ENCODE results near the gene NEDD8. TPM values are rescaled to one million over a fixed set of nuclear protein-coding genes. Genes with fewer than 3 reads are reported as not detected.

The NEDD8 gene
- total and polyA plus RNA-seq, 4 donors = 32.3 to 136 (median 78.1) TPM

DNA sequence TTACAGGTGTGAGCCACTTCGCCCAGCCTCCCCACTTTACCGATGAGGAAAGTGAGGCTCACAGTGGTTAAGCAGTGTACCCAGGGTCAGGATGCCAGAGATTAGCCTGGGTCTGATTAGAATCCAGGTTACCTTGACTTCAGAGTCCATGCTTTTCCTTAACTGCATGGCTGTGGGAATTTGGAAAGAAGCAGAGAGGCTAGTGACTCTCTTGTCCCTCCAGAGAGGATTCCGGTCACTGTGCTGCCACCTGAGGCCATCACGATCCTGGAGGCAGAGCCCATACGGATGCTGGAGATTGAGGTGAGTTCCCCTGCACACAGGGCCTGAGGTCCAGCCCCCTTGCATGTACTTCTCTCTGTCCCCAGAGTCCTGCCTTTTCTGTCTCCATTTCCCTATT is 55.6 kb downstream of the NEDD8 start:
- WGBS = 96% methylated on average over 5 of the region's 5 CpGs
- Histone ChIP-seq H3K9ac (ENCODE audit: low read depth in 1 of 2, low read length in 2 of 2) (no peak overlapping the region), H3K4me1 (ENCODE audit: control insufficient read depth in 4 of 4, insufficient read depth in 4 of 4, low read length in 3 of 4) (peaks cover 0 to 22% (median 14%) of the 10 kb centered on the region in 4 donors), H3K4me3 (ENCODE audit: low read depth in 1 of 3, low read length in 3 of 3) (no peak overlapping the region), H3K27me3 (ENCODE audit: control insufficient read depth in 4 of 4, insufficient read depth in 4 of 4, low read length in 3 of 4) (no peaks in the 10 kb centered on the region), H3K27ac (ENCODE audit: low read depth in 1 of 2, low read length in 2 of 2) (no peak overlapping the region), H3K36me3 (ENCODE audit: control insufficient read depth in 4 of 4, insufficient read depth in 3 of 4, low read depth in 1 of 4, low read length in 3 of 4) (peaks cover 10 to 57% (median 24%) of the 10 kb centered on the region in 4 donors), H3K9me3 (ENCODE audit: control insufficient read depth in 4 of 4, low read length in 3 of 4) (no peaks in the 10 kb centered on the region)
- DNase-seq (ENCODE audit: low spot score) = no peak
- no peak for TF ChIP-seq HNF4A (conservative IDR thresholded peaks at IDR 0.05)
- TF ChIP-seq, protein P1, sequence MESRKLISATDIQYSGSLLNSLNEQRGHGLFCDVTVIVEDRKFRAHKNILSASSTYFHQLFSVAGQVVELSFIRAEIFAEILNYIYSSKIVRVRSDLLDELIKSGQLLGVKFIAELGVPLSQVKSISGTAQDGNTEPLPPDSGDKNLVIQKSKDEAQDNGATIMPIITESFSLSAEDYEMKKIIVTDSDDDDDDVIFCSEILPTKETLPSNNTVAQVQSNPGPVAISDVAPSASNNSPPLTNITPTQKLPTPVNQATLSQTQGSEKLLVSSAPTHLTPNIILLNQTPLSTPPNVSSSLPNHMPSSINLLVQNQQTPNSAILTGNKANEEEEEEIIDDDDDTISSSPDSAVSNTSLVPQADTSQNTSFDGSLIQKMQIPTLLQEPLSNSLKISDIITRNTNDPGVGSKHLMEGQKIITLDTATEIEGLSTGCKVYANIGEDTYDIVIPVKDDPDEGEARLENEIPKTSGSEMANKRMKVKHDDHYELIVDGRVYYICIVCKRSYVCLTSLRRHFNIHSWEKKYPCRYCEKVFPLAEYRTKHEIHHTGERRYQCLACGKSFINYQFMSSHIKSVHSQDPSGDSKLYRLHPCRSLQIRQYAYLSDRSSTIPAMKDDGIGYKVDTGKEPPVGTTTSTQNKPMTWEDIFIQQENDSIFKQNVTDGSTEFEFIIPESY (IDR thresholded peaks at IDR 0.05) = no peak
- TF ChIP-seq YY1 (IDR thresholded peaks at IDR 0.05) = no peak
- TF ChIP-seq HNF4G (IDR thresholded peaks at IDR 0.05) = no peak

GRCh38 chr14:24172871-24173281 is 59.3 kb downstream of the NEDD8 start:
- no peak overlapping the region for H3K27ac ChIP-seq (ENCODE audit: low read depth in 1 of 2, low read length in 2 of 2)
- H3K4me1 ChIP-seq (ENCODE audit: control insufficient read depth in 4 of 4, insufficient read depth in 4 of 4, low read length in 3 of 4) = no peaks in the 10 kb centered on the region
- H3K4me3 ChIP-seq (ENCODE audit: low read depth in 1 of 3, low read length in 3 of 3) = no peak overlapping the region
- no peak for DNase-seq (ENCODE audit: low spot score)
- no peaks in the 10 kb centered on the region for H3K9me3 ChIP-seq (ENCODE audit: control insufficient read depth in 4 of 4, low read length in 3 of 4)
- peaks cover 7 to 39% (median 19%) of the 10 kb centered on the region in 4 donors for H3K36me3 ChIP-seq (ENCODE audit: control insufficient read depth in 4 of 4, insufficient read depth in 3 of 4, low read depth in 1 of 4, low read length in 3 of 4)
- 93% methylated on average over 20 of the region's 20 CpGs for WGBS
- no peak for TF ChIP-seq YY1 (IDR thresholded peaks at IDR 0.05)
- no peak for TF ChIP-seq TAF1 (conservative IDR thresholded peaks at IDR 0.05)
- no peak for TF ChIP-seq HNF4G (IDR thresholded peaks at IDR 0.05)
- TF ChIP-seq FOXA2 (IDR thresholded peaks at IDR 0.05) = no peak
- TF ChIP-seq HNF4A (conservative IDR thresholded peaks at IDR 0.05) = no peak
- TF ChIP-seq, protein P1 (IDR thresholded peaks at IDR 0.05) = no peak
- TF ChIP-seq, protein P2, sequence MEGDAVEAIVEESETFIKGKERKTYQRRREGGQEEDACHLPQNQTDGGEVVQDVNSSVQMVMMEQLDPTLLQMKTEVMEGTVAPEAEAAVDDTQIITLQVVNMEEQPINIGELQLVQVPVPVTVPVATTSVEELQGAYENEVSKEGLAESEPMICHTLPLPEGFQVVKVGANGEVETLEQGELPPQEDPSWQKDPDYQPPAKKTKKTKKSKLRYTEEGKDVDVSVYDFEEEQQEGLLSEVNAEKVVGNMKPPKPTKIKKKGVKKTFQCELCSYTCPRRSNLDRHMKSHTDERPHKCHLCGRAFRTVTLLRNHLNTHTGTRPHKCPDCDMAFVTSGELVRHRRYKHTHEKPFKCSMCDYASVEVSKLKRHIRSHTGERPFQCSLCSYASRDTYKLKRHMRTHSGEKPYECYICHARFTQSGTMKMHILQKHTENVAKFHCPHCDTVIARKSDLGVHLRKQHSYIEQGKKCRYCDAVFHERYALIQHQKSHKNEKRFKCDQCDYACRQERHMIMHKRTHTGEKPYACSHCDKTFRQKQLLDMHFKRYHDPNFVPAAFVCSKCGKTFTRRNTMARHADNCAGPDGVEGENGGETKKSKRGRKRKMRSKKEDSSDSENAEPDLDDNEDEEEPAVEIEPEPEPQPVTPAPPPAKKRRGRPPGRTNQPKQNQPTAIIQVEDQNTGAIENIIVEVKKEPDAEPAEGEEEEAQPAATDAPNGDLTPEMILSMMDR (IDR thresholded peaks at IDR 0.05; ENCODE audit: low read depth, low read length, missing input control) = no peak
- no peak for TF ChIP-seq SP1 (IDR thresholded peaks at IDR 0.05)
- no peak for TF ChIP-seq EGR1 (IDR thresholded peaks at IDR 0.05; ENCODE audit: low read depth in 2 of 2)
- no peak for TF ChIP-seq REST (IDR thresholded peaks at IDR 0.05)
- TF ChIP-seq FOXA1 (IDR thresholded peaks at IDR 0.05) = no peak
- TF ChIP-seq NR2F2 (IDR thresholded peaks at IDR 0.05) = no peak
- TF ChIP-seq RAD21 (IDR thresholded peaks at IDR 0.05) = no peak
- no peak for TF ChIP-seq GABPA (IDR thresholded peaks at IDR 0.05 in 1 of 2, conservative IDR thresholded peaks at IDR 0.05 in 1 of 2)
- no peak for TF ChIP-seq JUND (IDR thresholded peaks at IDR 0.05)
- no peak for TF ChIP-seq RXRA (IDR thresholded peaks at IDR 0.05)
- TF ChIP-seq ATF3 (IDR thresholded peaks at IDR 0.05) = no peak
- TF ChIP-seq, protein P3, sequence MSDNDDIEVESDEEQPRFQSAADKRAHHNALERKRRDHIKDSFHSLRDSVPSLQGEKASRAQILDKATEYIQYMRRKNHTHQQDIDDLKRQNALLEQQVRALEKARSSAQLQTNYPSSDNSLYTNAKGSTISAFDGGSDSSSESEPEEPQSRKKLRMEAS (IDR thresholded peaks at IDR 0.05) = no peak
- no peaks in the 10 kb centered on the region for H3K27me3 ChIP-seq (ENCODE audit: control insufficient read depth in 4 of 4, insufficient read depth in 4 of 4, low read length in 3 of 4)
- no peak overlapping the region for H3K9ac ChIP-seq (ENCODE audit: low read depth in 1 of 2, low read length in 2 of 2)
